Mammary epithelial cell (primary cell): Measurements from ENCODE around the gene SLC17A3.

ENCODE experiments used
- CTCF ChIP-seq, 2 donors: IDR thresholded peaks in 1 of 2; conservative IDR thresholded peaks in 1 of 2; 2 replicates each; pipeline ENCODE4 v1.5.1; 2011 to 2012; ENCODE audit warnings: inconsistent platforms in 2 of 2, low read length in 2 of 2, mild to moderate bottlenecking in 2 of 2, control low read depth in 1 of 2, low read depth in 1 of 2; ENCODE audit not compliant: insufficient read depth in 1 of 2; ENCODE audit errors: extremely low read depth in 1 of 2
- EZH2 ChIP-seq: IDR thresholded peaks from 2 replicates; pipeline ENCODE4 v1.6.1; 2012; ENCODE audit warnings: low read length, inconsistent platforms, borderline replicate concordance

- TF ChIP-seq CTCF (conservative IDR thresholded peaks at IDR 0.05 in 1 of 2, IDR thresholded peaks at IDR 0.05 in 1 of 2; ENCODE audit: extremely low read depth in 1 of 2, insufficient read depth in 1 of 2, low read depth in 1 of 2, low read length in 2 of 2) (no peak), EZH2 (no peak)
Measured at GRCh38 chr6:25875563-25875905, 1.5 kb upstream of the SLC17A3 start.
